ENCODE results near the gene PDE4B.

DNA sequence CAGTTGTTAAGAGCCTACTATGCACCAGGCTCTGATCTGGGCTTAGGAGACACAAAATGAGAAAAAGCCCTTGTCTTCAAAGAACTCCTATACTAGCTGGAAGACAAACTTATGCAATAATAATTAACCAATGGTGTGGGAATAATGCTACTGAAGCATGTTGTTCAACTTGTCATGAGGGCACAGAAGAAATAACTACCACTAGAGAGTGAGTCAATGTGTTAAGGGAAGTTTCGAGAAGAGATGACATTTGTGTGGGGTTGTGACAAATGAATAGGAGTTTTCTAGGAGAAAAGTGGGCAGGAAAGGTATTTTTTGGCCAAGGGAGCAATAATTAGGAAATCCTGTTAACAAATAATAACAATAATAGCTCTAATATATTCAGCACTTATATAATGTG, 205.0 kb downstream of the PDE4B start:
- TF ChIP-seq CTCF (IDR thresholded peaks at IDR 0.05; ENCODE audit: low read length) (no peak), EZH2 (IDR thresholded peaks at IDR 0.05; ENCODE audit: borderline replicate concordance, low read length) (no peak)
